ENCODE results near the gene ATG4D.
"Not testable (repeated sequence)": the region's sequence is repeated elsewhere in the genome, so short reads cannot be mapped to it uniquely, and the experiment has no call there.

ATG4D gene

DNA sequence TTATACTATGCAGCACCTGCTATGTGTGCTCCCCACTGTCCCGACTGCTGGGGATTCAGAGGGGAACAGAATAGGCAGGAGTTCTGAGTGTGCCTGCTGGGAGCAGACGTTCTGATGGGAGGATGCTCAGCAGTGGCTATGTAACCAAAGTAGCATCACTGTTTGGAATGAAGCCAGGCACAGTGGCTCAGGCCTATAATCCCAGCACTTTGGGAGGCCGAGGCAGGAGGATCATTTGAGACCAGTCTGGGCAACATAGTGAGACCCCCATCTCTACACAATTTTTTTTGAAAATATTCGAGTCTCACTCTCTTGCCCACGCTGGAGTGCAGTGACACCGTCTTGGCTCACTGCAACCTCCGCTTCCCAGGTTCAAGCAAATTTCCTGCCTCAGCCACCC lies 6.0 kb downstream of the ATG4D start:
- no peak for DNase-seq (ENCODE audit: low read depth)
- H3K4me3 ChIP-seq (ENCODE audit: low read depth, low read length), result no peak overlapping the region

DNA sequence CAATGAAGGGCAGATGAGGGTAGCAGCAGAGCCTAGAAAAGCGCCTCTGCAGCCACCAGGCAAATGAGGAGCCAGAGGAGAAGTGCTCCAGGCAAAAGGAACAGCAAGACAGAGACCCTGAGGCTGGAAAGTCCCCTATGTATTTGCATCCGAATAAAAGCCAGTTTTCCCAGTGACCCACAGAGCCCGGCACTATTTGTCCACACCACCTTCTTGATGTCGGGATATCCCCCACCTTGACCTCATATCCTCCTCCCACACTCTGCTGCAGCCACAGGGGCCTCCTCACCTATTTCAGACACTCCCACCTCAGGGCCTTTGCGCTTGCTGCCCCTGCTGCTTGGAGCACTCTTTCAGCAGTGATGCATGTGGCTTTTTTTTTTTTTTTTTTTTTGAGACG lies 6.6 kb downstream of the ATG4D start:
- DNase-seq (ENCODE audit: low read depth), result no peak

DNA sequence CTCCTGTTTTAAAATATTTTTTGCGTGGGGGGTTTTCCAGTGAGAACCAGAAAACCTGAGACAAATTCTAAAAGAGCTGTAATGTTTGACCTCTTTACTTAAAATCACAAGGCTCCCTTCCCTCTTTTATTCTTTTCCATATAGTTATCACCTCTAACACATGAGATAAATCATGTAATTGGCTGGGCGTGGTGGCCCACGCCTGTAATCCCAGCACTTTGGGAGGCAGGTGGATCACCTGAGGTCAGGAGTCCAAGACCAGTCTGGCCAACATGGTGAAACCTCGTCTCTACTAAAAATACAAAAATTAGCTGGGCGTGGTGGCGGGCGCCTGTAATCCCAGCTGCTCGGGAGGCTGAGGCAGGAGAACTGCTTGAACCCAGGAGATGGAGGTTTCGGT lies 7.3 kb downstream of the ATG4D start:
- DNase-seq (ENCODE audit: low read depth); H3K4me3 ChIP-seq (ENCODE audit: low read depth, low read length): not testable (repeated sequence)

More for the DNA sequence above, 6.6 kb downstream of the ATG4D start:
- H3K4me3 ChIP-seq (ENCODE audit: low read depth, low read length), result no peak overlapping the region

DNA sequence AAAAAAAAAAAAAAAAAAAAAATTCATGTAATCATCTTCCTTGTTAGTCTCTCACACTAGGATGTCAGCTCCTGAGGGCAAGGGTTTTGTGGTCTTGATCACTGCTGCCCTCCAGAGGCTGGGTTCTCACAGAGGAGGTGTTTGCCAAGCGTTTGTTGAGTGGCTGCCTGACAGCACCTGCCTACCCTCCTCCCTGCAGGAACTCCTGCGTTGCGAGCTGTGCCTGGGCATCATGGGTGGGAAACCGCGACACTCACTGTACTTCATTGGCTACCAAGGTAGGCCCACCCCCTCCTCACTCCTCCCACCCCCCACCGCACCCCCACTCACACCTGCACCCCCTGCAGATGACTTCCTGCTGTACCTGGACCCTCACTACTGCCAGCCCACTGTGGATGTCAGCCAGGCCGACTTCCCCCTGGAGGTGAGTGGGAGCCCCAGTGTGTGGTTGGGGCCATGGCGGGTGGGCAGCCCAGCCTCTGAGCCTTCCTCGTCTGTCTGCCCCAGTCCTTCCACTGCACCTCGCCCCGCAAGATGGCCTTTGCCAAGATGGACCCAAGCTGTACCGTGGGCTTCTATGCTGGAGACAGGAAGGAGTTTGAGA lies 8.1 kb downstream of the ATG4D start:
- no peak overlapping the region for H3K4me3 ChIP-seq (ENCODE audit: low read depth, low read length)
- DNase-seq (ENCODE audit: low read depth), result no peak

DNA sequence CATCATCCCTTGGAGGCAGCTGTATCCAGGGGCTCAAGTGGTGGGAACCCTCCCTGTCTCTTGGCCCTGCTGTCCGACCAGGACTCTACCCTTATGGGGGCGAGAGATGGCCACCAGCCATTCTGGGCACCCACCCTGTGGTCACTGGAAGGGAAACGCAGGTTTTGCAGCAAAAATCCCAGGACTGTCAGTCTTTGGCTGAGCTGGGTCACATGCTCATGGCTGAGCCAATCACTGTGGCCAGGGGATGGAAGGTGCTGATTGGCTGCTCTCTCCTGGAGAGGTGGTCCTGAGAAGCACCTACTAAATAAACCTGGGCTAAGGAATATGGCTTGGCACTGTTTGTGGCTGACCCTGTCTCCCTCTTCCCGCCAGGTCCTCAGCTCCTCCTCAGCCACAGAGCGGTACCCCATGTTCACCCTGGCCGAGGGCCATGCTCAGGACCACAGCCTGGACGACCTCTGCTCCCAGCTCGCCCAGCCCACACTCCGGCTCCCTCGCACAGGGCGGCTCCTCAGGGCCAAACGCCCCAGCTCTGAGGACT lies 8.9 kb downstream of the ATG4D start:
- H3K4me3 ChIP-seq (ENCODE audit: low read depth, low read length), result no peak overlapping the region
- no peak for DNase-seq (ENCODE audit: low read depth)

DNA sequence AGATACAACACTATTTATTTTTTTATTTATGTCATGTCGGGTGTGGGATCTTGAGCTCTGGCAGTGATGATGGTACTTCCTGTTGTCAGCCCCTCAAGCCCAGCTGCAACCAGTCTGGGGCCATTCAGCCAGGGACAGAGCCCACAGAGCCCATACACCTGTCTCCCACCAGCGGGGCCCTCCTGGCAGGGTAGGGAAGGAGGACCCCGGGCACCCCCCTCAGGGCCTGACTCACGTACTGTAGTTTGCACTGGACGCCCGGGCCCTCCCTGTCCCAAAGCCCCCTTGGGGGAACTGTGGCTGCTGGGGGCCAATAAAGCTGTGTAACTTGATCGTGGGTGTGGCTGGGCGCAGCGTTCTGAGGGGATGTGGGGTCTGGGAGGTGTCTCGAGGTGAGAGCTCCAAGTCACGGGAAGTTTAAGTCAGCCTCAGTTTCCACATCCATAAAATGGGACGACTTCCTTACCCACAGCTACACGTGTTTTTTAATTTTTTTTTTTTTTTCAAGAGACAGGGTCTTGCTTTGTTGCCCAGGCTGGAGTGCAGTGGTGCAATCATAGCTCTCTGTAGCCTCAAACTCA lies 9.5 kb downstream of the ATG4D start:
- DNase-seq (ENCODE audit: low read depth), result no peak
- H3K4me3 ChIP-seq (ENCODE audit: low read depth, low read length), result no peak overlapping the region

DNA sequence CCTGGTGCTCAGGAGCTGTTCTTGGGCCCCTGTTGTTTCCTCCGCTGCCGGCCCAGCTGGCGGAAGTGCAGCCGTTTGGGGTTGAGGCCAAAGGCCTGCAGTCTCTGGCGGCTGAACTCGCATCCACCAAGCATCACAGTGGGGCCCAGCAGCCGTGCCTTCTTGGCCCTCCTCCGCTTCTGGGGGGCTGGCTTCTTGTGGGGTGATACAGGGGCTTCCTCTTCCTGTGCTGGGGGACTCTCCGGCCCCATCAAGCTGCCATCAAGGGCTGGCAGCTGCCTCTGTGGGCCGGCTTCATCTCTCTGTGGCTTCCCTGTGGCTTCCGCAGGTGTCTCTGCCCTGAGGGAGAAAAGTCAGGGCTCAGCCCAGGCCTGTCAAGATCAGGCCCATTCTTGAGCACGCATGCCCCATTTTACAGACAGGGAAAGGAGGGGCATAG lies 10.3 kb downstream of the ATG4D start:
- no peak overlapping the region for H3K4me3 ChIP-seq (ENCODE audit: low read depth, low read length)
- DNase-seq (ENCODE audit: low read depth), result no peak

DNA sequence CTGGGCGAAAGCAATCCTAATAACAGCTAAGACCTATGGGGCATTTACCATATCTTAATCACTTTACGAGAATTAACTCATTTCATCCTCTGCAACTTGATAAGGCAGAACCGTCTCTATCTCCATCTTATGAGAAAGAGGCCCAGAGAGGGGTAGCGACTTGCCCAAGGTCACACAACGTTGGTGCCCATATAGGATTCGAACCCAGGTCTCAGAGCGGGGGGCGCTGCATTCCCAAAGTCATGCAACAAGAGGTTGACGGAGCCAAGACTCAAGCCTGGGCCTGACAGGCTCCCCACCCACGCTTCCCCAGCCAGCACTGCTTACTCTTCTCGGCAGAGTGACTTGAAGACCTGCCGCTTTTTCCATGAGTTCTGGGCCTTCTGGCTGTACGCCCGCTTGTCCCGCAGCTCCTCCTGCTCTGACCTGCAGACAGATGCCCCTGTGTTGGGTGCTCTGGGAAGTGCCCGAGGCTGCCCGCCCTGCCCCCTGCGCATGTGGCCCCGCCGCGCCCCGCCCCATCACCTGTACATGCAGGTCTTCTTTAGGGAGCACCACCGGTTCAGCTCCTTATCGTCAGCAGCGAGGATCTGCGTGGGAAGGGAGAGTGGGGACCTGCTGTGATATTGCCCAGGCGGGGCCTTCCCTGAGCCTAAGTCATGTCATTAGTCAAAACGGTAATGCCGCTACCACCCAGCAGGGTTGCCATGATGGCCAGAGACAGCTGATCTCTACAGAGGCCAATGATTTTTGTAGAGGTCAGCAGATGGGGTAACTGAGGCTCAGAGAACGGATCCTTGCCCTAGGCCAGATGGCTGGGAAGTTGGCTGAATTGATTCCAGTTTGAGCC lies 11.3 kb downstream of the ATG4D start:
- no peak overlapping the region for H3K4me3 ChIP-seq (ENCODE audit: low read depth, low read length)
- no peak for DNase-seq (ENCODE audit: low read depth)

DNA sequence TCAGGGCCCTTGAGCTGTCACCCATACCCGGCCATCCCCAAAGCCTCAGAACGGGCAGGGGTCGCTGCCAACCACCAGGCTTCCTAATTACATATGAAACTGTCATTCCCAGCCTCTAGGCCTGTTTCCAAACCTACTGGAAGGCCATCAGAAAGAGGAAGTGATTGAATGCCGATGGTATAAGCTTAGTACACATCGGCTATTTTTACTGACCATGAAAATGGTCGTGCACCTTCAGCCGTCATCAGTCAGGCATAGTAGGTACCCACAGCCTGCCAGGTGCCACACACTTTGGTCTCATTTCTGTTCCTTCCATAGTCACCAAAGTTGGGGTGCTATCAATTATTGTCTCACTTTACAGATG lies 11.9 kb downstream of the ATG4D start:
- H3K4me3 ChIP-seq (ENCODE audit: low read depth, low read length), result no peak overlapping the region
- DNase-seq (ENCODE audit: low read depth), result no peak

DNA sequence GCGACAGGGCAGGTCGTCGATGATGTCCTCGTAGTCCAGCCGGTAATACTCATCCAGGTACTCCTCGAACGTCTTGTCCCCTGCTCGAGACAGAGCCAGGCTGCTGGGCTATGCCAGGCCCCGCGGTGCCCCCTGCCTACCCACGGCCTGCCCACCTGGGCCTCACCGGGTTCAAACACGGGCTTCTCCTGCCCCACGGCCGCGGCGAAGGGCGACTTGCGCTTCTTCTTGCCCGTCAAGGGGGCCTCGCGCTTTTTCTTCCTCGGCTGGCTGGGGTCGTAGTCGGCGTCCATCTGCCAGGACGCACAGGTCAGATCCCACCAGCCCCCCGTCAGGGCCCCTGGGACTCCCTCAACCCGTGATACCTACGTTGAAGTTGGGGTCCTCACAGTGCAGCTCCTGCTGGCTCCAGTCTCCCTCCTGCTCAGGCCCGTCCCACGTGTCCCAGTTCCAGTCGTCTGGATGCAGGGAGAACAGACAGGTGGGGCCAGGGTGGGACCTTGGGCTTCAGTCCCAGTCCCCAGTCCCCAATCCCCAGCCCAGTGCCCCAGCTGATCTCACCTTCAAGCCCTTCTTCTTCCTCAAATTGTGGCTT lies 14.0 kb downstream of the ATG4D start:
- no peak overlapping the region for H3K4me3 ChIP-seq (ENCODE audit: low read depth, low read length)

DNA sequence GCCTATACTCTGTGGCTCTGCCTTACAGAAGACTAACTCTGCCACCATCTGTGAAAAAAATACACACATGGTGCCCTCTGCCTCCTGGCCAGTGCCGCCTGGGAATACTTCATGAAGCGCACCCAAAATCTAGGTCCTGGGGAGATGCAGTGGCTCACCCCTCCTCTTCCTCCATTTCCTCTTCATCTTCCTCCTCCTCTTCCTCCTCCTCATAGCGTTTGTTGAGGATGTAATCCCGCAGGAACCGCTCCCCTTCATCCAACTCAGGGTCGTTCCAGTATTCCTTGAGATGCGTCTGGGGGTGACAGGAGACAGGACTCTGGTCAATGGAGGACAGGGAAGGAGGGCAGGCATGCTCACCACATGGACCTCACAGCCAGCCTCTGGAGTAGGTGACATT lies 16.4 kb downstream of the ATG4D start:
- no peak overlapping the region for H3K4me3 ChIP-seq (ENCODE audit: low read depth, low read length)
- no peak for DNase-seq (ENCODE audit: low read depth)

More for the DNA sequence above, 14.0 kb downstream of the ATG4D start:
- DNase-seq (ENCODE audit: low read depth), result no peak

DNA sequence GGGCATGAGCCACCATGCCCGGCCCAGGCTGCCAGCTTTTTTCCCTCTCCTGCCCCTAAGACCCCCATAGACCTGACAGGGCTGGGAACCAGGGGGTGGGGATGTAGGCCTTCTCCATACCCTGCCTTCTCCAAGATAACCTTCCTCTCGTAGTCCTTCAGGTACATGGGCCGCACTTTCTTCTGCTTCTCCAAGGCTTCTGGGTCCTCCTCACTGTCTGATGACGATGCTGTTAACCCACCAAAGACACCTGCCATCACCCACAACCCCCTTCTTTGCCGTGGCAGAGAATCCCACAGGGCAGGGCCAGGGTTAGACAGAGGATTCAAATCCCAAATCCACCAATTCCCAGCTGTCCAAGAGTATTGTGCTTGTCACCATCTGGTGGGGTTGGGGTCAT lies 18.9 kb downstream of the ATG4D start:
- no peak for DNase-seq (ENCODE audit: low read depth)
- no peak overlapping the region for H3K4me3 ChIP-seq (ENCODE audit: low read depth, low read length)

DNA sequence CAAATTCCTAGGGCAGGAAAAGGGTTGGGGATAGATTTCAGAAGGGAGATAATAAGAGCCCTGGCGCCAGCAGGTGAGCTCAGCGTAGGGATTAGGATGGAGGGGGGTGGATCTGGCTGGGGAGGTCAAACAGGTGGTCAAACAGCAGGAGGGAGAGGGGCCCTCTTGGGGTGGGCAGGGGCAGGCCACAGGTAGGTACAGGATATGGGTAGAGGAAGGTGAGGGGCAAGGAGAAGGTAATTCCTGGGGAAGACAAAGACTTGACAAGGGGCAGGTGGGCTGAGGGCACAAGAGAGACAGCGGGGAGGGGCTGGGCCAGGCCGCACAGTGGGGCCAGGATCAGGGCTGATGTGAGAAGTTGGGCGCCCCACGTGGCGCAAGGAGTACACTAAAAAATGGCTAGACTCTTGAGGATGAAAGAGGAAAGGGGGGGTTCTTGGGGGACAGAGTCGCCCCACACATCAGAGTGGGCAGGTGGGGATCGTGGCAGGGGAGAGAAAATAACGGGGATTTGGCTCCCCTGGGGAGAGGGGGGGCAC lies 21.4 kb downstream of the ATG4D start:
- DNase-seq (ENCODE audit: low read depth), result no peak
- H3K4me3 ChIP-seq (ENCODE audit: low read depth, low read length), result peak overlapping the region; percentile 95

DNA sequence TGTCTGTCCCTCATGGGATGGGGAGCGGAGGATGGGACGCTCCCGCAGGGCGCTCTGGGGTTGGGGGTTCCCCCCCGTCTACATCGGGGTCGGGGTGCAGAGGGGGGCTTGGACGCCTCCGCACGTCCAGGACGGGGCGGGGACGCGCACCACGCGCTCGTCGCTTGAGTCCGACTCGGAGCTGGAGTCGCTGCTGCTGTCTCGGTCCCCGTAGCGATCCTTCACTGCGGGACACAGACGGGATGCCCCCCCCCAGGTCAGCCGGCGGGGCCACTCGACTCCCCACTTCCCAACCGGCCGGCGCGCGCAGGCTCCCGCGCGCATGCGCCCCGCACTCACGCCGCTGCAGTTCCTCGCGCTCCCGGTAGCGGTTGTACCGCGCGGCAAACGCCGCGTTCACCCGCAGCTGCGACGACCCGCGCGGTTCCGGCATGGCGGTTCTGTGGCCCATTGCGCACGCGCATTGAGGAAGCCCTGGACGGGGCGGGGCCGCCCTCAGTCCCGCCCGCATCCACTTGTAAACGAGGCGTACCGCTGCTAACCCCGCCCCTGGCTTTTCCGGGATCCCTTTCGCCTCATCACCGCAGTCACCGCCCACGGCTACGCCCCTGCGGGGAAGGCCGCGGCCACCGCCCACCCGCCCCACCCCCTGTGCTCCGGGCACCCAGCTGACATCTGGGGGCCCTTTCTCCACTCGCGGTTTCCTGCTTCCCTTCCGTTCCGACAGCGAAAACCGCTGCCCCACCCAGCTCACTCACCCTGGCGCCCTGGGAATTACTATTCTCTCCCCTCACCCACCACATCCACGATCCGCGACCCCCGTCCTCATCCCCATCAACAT lies 22.1 kb downstream of the ATG4D start, which contains the start of gene KRI1:
Gene KRI1, minus strand, starts transcription at position 444 of the 841 bp plus-strand sequence. Its CDS starts 11 bp downstream, at position 433.
- DNase-seq (ENCODE audit: low read depth), result peak; percentile 87
- H3K4me3 ChIP-seq (ENCODE audit: low read depth, low read length), result peak within 1 kb of the TSS; percentile 95

DNA sequence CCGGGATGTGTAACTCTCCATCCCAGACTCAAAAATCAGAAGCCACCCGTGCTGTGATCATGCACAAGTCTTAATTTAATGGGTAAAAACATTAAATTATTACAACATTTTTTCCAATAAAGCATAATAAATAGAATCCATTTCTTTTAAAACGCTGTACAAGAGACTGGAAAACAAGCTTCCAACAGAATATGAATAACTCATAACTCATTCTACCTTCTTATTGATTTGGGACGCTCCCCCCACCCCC lies 22.6 kb downstream of the ATG4D start:
- peak overlapping the region; percentile 95 for H3K4me3 ChIP-seq (ENCODE audit: low read depth, low read length)
- no peak for DNase-seq (ENCODE audit: low read depth)

DNA sequence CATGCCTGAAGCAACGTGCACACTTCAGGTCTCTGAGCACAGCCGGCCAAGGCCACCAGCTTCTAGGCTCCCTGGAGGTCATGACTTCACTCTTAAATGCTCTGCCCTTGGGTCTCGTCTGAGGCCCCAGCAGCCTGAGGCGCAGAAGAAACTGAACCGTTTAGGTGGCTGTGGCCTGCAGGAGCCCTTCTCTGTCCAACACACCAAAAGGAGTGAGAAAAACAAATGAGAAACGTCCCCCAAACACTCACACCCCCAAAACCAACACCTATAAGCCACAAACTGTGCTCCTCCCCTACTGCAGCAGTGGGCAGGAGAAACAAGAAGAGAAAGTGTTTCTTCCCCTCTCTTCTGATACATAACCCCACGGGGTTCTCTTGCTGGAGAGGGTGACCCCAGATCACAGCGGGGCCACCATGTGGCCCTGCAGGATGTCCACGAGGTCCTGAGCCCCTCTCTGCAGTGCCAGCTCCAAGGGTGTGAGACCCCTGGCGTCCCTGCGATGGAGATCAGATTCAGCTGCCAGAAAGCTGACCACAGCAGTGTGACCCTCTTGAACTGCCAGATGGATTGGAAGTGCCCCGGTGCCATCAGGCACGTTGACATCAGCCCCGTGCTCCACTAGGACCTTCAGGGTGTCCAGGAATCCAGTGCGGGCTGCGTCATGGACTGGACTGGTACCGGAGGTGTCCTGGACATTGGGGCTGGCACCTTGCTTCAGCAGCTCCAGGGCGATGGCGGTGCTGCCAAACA lies 23.1 kb downstream of the ATG4D start:
- no peak for DNase-seq (ENCODE audit: low read depth)
- H3K4me3 ChIP-seq (ENCODE audit: low read depth, low read length), result peak overlapping the region; percentile 95

DNA sequence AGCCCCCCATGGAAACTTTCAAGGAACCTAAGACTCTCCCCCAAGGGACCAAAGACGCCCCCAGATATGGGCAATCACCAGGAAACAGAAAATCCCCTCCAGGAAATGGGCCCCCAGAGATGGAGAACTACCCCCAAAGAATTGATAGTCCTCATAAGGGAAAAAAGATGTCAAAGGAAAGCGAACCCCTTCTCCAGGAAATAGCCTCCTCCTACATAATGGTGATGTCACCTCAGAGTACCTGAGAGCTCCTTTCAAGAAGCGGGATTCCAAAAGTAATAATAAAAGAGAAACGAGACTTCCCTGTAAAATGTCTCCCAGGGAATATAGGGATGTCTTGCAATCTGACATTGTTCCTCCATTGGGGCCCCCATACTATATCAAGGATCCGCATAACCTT lies 24.0 kb downstream of the ATG4D start:
- peak overlapping the region; percentile 74 for H3K4me3 ChIP-seq (ENCODE audit: low read depth, low read length)
- DNase-seq (ENCODE audit: low read depth), result no peak

DNA sequence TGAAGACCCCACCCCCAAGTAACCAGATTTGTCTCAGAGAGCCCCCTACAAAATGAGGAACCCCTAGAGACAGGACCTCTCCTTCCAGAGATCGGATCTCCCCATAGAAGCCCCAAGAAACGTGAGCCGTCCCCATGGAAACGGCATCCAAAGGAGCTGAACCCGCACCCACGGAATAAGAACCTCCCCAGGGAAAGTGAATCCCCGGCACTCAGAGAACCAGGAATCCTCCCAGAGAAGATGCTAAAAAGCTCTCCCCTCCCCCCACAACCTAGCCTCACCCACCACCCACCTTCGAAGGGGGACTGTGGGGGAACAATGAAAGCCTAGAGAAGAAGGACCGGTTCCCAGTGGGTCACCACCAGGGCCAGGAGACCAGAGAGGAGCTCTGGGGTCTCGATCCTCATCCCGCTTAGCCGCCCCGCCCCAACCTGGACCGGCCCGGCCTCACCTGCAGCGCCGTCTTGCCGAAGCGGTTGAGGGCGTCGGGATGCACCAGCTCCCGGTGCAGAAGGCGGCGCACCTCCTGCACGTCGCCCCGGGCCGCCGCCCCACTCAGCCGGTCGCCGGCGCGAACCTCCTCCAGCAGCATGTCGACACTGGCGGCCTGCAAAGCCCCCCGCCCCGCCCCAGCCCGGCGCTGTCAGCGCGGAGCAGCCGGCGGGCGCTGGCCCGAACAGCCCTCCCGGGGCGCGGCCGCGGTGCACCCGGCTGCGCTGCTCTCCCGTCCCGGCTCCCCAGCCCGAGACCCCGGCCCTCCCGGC lies 24.5 kb downstream of the ATG4D start:
- no peak for DNase-seq (ENCODE audit: low read depth)
- H3K4me3 ChIP-seq (ENCODE audit: low read depth, low read length), result peak overlapping the region; percentile 74
